Measurements from ENCODE around the gene RNF111.

RNF111 gene

DNA sequence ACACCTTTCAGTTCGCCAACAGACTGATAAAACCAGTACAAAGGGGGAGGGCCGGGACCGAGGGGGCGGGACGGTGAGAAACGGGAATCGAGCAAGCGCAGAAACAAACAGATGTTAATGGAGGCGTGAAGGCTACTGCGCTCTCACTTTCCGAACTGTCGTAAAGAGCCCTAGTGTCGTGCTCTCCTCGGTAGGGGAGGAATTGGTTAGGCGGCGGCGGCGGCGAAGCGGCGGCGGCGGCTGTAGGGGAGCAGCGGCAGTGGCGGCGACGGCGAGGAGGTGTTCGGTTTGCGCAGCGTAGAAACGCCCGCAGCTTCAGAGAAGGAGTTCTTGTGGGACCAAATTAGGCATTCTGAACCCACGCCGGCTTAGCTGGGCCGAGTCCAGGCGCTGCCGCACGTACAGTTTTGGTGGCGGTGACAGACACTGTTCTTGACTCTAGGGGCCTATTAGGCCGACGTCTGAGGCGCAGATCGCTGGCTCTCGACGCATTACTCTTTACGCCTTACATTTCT is at the start of gene RNF111:
TSS of gene RNF111 (plus strand) at position 173 of the 515 bp plus-strand sequence. CDS start 43,160 bp downstream, outside the sequence.
- Mint-ChIP-seq H3K4me1 (peaks cover 46% of the 10 kb centered on the region), H3K36me3 (ENCODE audit: insufficient read depth) (peaks cover 14% of the 10 kb centered on the region), H3K27ac (ENCODE audit: low read depth) (peak within 1 kb of the TSS; percentile 96), H3K27me3 (no peaks in the 10 kb centered on the region), H3K4me3 (peak within 1 kb of the TSS; percentile 92), H3K9me3 (no peaks in the 10 kb centered on the region)
- DNase-seq (ENCODE audit: low spot score in 2 of 2) = peak; percentile 70 to 86
- peak; percentile 82 for ATAC-seq (replicated peaks; ENCODE audit: extremely low read depth, poor library complexity, severe bottlenecking)

DNA sequence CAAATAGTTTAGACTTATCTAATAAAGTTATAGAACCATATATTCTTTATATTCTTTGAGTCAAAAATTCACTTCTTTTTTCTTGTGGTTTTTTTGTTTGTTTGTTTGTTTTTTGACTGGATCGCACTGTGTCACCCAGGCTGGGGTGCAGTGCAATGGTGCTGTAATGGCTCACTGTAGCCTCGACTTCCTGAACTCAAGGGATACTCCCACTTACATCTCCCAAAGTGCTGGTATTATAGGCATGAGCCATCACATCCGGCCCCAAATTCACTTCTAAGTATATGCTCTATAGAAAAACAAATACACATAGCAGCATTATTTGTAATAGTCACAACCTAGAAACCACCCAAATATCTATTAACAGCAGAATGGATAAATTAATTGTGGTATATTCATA is 40.3 kb upstream of the RNF111 start:
- DNase-seq (ENCODE audit: low spot score in 2 of 2) (no peak), ATAC-seq (replicated peaks; ENCODE audit: extremely low read depth, poor library complexity, severe bottlenecking) (no peak)
- Mint-ChIP-seq H3K9me3 (no peaks in the 10 kb centered on the region), H3K4me1 (no peaks in the 10 kb centered on the region), H3K4me3 (no peak overlapping the region), H3K36me3 (ENCODE audit: insufficient read depth) (no peaks in the 10 kb centered on the region), H3K27me3 (no peaks in the 10 kb centered on the region), H3K27ac (ENCODE audit: low read depth) (no peak overlapping the region)

DNA sequence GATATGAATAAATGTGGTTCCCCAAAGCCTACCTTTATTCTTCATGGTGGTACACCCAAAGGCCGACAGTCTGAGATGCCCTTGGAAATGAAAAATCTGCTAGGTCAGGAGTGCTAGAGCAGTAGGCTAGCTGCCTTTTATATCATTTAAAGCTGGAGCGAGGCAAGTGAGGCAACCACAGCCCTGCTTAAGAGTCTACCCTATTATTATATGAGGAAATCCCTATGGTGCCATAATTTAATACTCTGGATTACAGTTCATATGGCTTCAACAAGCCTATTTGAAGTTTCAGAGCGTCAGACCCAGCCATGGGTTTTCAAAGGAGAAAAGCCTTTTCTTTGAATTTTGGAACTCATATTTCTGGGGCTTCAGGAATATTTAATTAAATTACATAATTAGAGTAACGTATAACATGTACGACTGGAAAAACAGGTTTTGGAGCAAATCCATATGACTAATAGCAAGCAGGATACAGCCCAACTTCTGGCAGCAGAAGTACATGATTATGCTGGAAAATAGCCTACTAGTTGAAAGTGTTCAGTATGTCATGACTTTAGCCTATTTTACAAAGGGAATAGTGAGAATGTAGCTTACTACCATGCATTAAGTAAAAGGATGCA is 36.0 kb upstream of the RNF111 start:
- H3K9me3 Mint-ChIP-seq = no peaks in the 10 kb centered on the region
- H3K4me3 Mint-ChIP-seq = no peak overlapping the region
- H3K27ac Mint-ChIP-seq (ENCODE audit: low read depth) = no peak overlapping the region
- ATAC-seq (replicated peaks; ENCODE audit: extremely low read depth, poor library complexity, severe bottlenecking) (no peak), DNase-seq (ENCODE audit: low spot score in 2 of 2) (no peak)
- H3K4me1 Mint-ChIP-seq = no peaks in the 10 kb centered on the region
- no peaks in the 10 kb centered on the region for H3K36me3 Mint-ChIP-seq (ENCODE audit: insufficient read depth)
- no peaks in the 10 kb centered on the region for H3K27me3 Mint-ChIP-seq

DNA sequence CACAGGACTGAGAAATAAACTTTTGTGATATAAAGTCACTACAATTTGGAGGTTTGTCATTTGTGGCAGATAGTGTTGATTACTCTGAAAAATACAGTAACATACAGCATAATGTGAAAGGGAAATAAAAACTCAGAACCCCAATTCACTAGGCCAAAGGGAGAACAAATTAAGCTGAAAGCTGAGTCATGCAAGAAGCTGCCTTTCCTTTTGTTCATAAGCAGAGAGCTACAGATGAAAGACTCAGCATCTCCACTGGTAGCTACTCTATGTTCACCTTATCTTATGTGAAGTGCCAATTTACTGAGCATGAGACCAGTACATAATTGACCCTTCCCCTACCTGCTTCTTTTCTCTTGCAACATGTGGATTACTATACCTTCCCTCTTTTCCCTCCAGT is 34.7 kb upstream of the RNF111 start:
- H3K27ac Mint-ChIP-seq (ENCODE audit: low read depth) = no peak overlapping the region
- H3K27me3 Mint-ChIP-seq = no peaks in the 10 kb centered on the region
- H3K9me3 Mint-ChIP-seq = no peaks in the 10 kb centered on the region
- H3K4me3 Mint-ChIP-seq = no peak overlapping the region
- H3K4me1 Mint-ChIP-seq = peaks cover 6% of the 10 kb centered on the region
- DNase-seq (ENCODE audit: low spot score in 2 of 2) = no peak
- no peak for ATAC-seq (replicated peaks; ENCODE audit: extremely low read depth, poor library complexity, severe bottlenecking)
- H3K36me3 Mint-ChIP-seq (ENCODE audit: insufficient read depth) = no peaks in the 10 kb centered on the region

DNA sequence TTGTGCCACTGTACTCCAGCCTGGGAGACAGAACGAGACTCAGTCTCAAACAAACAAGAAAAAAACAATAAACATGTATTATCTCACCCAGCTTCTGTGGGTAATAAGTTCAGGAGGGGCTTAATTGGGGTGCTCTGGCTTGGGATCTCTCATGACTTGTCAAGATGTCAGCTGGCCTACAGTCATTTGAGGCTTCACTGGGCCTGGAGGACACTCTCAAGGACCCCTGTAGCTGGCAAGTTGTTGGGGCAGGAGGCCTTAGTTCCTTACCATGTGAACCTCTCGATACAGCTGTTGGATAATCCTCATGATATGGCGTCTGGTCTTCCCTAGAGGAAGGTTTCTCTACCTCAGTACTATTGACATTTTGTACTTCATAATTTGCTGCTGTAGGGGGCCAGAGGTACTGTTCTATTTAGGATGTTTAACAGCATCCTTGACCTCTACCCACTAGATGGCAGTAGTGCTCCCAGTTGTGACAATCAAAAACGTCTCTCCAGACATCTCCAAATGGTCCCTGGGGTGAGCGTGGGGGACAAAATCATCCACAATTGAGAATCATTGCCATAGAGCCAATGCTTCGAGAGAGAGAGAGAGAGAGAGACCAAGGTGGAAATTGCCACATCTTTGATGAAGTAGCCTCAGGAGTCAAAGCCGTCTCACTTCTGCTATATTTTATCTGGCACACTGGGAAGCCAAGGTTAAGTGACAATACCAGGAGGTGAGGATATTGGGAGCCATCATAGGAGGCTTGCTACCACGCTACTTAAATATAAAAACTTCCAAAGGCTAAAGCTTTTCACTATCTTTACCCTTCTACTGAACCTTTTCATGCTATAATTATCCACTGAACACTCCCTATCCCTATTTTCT is 30.1 kb upstream of the RNF111 start:
- H3K4me3 Mint-ChIP-seq = no peak overlapping the region
- no peak overlapping the region for H3K27ac Mint-ChIP-seq (ENCODE audit: low read depth)
- no peaks in the 10 kb centered on the region for H3K9me3 Mint-ChIP-seq
- peak; percentile 82 for ATAC-seq (replicated peaks; ENCODE audit: extremely low read depth, poor library complexity, severe bottlenecking)
- no peaks in the 10 kb centered on the region for H3K27me3 Mint-ChIP-seq
- peak; percentile 31 to 47 for DNase-seq (ENCODE audit: low spot score in 2 of 2)
- peaks cover 6% of the 10 kb centered on the region for H3K4me1 Mint-ChIP-seq
- peaks cover 1% of the 10 kb centered on the region for H3K36me3 Mint-ChIP-seq (ENCODE audit: insufficient read depth)

DNA sequence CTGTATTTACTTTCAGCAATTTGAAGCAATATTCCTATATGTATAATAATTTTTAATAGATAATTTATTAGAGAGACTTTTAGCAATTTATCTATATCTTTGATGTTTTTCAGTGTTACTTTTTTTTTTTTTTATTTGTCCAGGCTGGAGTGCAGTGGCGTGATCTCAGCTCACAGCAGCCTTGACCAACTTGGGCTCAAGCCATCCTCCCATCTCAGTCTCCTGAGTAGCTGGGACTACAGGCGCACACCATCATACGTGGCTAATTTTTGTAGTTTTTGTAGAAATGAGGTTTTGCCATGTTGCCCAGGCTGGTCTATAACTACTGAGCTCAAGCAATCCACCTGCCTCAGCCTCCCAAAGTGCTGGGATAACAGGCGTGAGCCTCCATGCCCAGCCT is 28.7 kb upstream of the RNF111 start:
- DNase-seq (ENCODE audit: low spot score in 2 of 2) = no peak
- Mint-ChIP-seq H3K36me3 (ENCODE audit: insufficient read depth) (peaks cover 3% of the 10 kb centered on the region), H3K27me3 (no peaks in the 10 kb centered on the region), H3K27ac (ENCODE audit: low read depth) (no peak overlapping the region), H3K9me3 (no peaks in the 10 kb centered on the region), H3K4me3 (no peak overlapping the region), H3K4me1 (peaks cover 6% of the 10 kb centered on the region)
- no peak for ATAC-seq (replicated peaks; ENCODE audit: extremely low read depth, poor library complexity, severe bottlenecking)

DNA sequence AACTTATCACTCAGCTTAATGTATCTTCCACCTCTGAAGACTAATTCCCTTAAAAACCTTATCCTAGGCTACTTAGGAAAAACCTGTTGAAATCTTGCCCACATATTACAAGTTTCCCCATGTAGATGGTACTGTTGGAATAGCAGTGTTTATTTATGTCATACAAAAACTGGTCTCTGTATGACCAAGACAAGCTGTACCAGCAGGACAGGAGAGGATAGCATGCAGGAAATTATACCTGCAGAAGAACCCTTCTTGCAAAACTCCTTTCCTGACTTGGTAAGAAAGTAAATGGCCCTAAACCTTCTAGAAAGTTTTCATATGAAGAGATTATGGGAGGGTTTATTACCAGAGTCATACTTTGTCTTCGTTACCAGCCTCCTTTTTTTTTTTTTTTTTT is 25.3 kb upstream of the RNF111 start:
- Mint-ChIP-seq H3K27ac (ENCODE audit: low read depth) (no peak overlapping the region), H3K4me3 (no peak overlapping the region), H3K9me3 (no peaks in the 10 kb centered on the region), H3K27me3 (no peaks in the 10 kb centered on the region), H3K36me3 (ENCODE audit: insufficient read depth) (peaks cover 3% of the 10 kb centered on the region), H3K4me1 (peaks cover 5% of the 10 kb centered on the region)
- ATAC-seq (replicated peaks; ENCODE audit: extremely low read depth, poor library complexity, severe bottlenecking) (no peak), DNase-seq (ENCODE audit: low spot score in 2 of 2) (no peak)

DNA sequence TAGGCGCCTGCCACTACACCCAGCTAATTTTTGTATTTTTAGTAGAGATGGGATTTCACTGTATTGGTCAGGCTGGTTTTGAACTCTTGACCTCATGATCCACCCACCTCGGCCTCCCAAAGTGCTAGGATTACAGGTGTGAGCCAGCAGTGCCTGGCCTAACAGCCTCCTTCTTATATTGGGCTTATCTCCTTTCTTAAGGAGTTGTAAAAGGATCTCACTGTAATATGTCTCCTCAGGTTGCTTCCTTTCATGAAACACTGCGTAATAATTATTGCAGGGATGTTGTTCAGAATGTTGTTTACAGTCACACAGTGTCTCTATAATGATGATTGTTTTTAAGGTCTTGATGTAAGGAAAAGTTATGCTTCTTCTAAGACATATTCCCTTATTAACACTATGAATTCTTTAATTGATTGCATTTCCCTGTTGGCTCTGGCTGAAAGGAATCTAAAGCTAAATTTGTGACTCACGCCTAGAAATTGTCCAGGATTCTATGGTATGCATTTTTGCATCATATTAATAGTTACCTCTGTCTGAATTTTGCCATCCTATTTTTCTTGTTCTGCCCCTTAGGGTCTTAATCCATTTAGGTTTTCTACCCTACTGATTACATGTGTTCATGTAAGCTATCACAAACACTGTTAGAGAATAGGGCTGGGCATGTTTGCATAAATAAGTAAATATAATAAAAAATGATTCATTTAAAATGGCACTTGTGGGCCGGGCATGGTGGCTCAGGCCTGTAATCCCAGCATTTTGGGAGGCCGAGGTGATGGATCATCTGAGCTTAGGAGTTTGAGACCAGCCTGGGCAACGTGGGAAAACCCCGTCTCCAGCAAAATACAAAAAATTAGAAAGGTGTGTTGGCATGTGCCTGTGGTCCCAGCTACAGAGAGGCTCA is 24.5 kb upstream of the RNF111 start:
- H3K36me3 Mint-ChIP-seq (ENCODE audit: insufficient read depth) = peaks cover 3% of the 10 kb centered on the region
- no peak overlapping the region for H3K4me3 Mint-ChIP-seq
- no peaks in the 10 kb centered on the region for H3K4me1 Mint-ChIP-seq
- H3K9me3 Mint-ChIP-seq = no peaks in the 10 kb centered on the region
- no peak for DNase-seq (ENCODE audit: low spot score in 2 of 2)
- ATAC-seq (replicated peaks; ENCODE audit: extremely low read depth, poor library complexity, severe bottlenecking) = no peak
- no peaks in the 10 kb centered on the region for H3K27me3 Mint-ChIP-seq
- no peak overlapping the region for H3K27ac Mint-ChIP-seq (ENCODE audit: low read depth)

DNA sequence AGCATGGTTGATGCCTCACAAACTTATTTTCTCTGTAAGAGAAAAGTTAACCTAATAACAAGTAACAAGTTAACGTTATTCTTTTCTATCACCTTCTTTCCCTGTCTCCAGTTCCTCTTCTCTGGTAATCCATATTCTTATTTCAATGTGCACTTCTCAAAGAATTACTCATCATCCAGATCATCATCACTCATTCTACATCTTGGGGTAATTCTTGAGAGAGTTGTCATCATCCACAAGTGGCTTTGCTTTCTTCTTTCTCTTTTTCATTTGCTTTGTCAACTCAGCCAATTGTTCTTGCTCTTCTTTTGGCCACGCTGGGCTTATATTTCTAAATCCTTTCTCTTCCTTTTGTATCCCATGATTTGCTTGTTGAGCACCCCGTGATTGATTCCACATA is 20.8 kb upstream of the RNF111 start:
- ATAC-seq (replicated peaks; ENCODE audit: extremely low read depth, poor library complexity, severe bottlenecking) (no peak), DNase-seq (ENCODE audit: low spot score in 2 of 2) (no peak)
- no peaks in the 10 kb centered on the region for H3K4me1 Mint-ChIP-seq
- H3K36me3 Mint-ChIP-seq (ENCODE audit: insufficient read depth) = peaks cover 1% of the 10 kb centered on the region
- no peak overlapping the region for H3K27ac Mint-ChIP-seq (ENCODE audit: low read depth)
- peaks cover 14% of the 10 kb centered on the region for H3K27me3 Mint-ChIP-seq
- no peak overlapping the region for H3K4me3 Mint-ChIP-seq
- no peaks in the 10 kb centered on the region for H3K9me3 Mint-ChIP-seq

DNA sequence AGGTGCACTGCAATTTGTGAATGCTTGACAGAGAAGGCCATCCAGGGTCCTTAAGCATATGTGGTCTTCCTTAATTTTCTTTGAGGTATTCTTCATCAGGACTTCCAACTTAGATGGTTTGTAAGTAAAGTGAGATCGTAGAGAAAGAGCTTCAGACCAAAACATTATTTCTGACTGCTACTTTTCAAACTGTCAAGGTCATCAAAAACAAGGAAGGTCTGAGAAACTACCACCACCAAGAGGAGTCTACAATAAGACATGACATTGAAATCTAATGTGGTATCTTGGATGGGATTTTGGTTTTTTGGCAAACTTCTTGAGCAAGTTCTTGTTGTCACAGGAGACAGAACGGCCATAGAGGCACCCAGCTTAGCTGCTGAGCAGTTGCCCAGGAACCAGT is 20.0 kb upstream of the RNF111 start:
- no peaks in the 10 kb centered on the region for H3K4me1 Mint-ChIP-seq
- ATAC-seq (replicated peaks; ENCODE audit: extremely low read depth, poor library complexity, severe bottlenecking) (no peak), DNase-seq (ENCODE audit: low spot score in 2 of 2) (no peak)
- no peak overlapping the region for H3K4me3 Mint-ChIP-seq
- H3K9me3 Mint-ChIP-seq = no peaks in the 10 kb centered on the region
- no peak overlapping the region for H3K27ac Mint-ChIP-seq (ENCODE audit: low read depth)
- H3K27me3 Mint-ChIP-seq = peaks cover 22% of the 10 kb centered on the region
- peaks cover 1% of the 10 kb centered on the region for H3K36me3 Mint-ChIP-seq (ENCODE audit: insufficient read depth)

DNA sequence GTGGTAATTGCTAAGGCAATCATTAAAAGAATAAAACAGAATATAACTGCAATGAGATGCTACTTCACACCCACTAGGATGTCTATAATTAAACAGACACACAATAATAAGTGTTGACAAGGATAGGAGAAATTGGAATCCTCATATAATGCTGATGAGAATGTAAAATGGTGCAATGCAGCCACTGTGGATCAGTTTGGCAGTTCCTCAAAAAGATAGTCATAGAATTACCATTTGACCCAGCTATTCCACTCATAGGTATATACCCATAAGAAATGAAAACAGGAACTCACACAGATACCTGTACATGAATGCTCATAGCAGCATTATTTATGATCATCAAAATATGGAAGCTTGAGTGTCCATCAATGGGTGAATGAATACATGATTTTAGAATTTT is 9.6 kb upstream of the RNF111 start:
- no peak overlapping the region for H3K4me3 Mint-ChIP-seq
- H3K27ac Mint-ChIP-seq (ENCODE audit: low read depth) = no peak overlapping the region
- H3K4me1 Mint-ChIP-seq = peaks cover 25% of the 10 kb centered on the region
- no peak for ATAC-seq (replicated peaks; ENCODE audit: extremely low read depth, poor library complexity, severe bottlenecking)
- H3K36me3 Mint-ChIP-seq (ENCODE audit: insufficient read depth) = peaks cover 4% of the 10 kb centered on the region
- no peaks in the 10 kb centered on the region for H3K27me3 Mint-ChIP-seq
- DNase-seq (ENCODE audit: low spot score in 2 of 2) = no peak
- no peaks in the 10 kb centered on the region for H3K9me3 Mint-ChIP-seq

DNA sequence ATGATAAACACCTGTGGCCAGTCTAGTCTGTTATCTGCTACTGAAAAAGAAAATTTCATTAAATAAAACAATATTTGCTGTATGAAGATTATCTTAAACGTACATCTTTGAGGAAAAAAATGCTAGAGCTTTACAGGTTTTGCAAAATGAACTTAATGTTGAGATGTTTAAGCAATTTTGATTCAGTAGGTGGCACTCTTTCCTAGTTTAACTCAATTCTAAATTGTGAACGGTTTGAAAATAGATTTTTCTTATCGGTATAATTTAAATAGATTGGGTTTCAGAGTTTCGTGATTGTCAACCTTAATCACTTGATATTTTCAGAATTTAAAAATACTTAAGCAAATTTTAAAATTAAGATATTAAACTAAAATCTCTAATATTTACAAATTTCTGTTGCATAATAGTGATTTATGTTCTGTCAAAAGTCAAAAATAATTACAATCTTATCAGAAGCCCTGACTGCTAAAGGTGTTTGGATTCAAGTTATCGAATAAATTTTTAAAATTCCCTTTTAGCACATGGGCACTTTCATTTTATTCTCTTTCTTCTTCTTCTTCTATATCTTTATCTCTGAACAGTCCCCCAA is 7.0 kb upstream of the RNF111 start:
- Mint-ChIP-seq H3K4me3 (no peak overlapping the region), H3K4me1 (peaks cover 15% of the 10 kb centered on the region), H3K36me3 (ENCODE audit: insufficient read depth) (peaks cover 2% of the 10 kb centered on the region), H3K9me3 (no peaks in the 10 kb centered on the region), H3K27ac (ENCODE audit: low read depth) (no peak overlapping the region), H3K27me3 (no peaks in the 10 kb centered on the region)
- DNase-seq (ENCODE audit: low spot score in 2 of 2) (no peak), ATAC-seq (replicated peaks; ENCODE audit: extremely low read depth, poor library complexity, severe bottlenecking) (no peak)

All from central memory CD8-positive, alpha-beta T cell (primary cell).